Activated B cell treated with CpG ODN at 0.5 μM for 24 hours (primary cell): ENCODE data around the gene CYS1. TPM values are rescaled to one million over a fixed set of nuclear protein-coding genes. Genes with fewer than 3 reads are reported as not detected.

Source experiments
- ATAC-seq: fragments of 200-7000 bp; cut with Tn5 transposase; one replicate; pipeline ENCODE4 v1.10.0; 2021; ENCODE audit warnings: low read depth, mild to moderate bottlenecking, moderate library complexity
- CTCF ChIA-PET: fragments of 350-600 bp; sonication (Branson Sonifier 250); formaldehyde crosslinking; loops from one replicate; lab custom pipeline; 2021; ENCODE audit warnings: antibody characterized with exemption; lab: Charles Lee
- POLR2A ChIA-PET: fragments of 350-600 bp; sonication (Branson Sonifier 250); formaldehyde crosslinking; loops from one replicate; lab custom pipeline; 2021; ENCODE audit warnings: antibody characterized with exemption; lab: Charles Lee
- DNase-seq: peaks from one replicate; pipeline ENCODE4 v3.0.0; 2022
- H3K27ac Mint-ChIP-seq: one replicate; pipeline ENCODE4 v1.8.0; 2020; ENCODE audit warnings: mixed read lengths
- H3K27me3 Mint-ChIP-seq: one replicate; pipeline ENCODE4 v1.8.0; 2021; ENCODE audit warnings: mixed read lengths
- H3K36me3 Mint-ChIP-seq: one replicate; pipeline ENCODE4 v1.8.0; 2021; ENCODE audit warnings: low read depth, mixed read lengths
- H3K4me1 Mint-ChIP-seq: one replicate; pipeline ENCODE4 v1.8.0; 2021; ENCODE audit warnings: mixed read lengths
- H3K4me3 Mint-ChIP-seq: one replicate; pipeline ENCODE4 v1.8.0; 2020; ENCODE audit warnings: mild to moderate bottlenecking, mixed read lengths
- H3K9me3 Mint-ChIP-seq: one replicate; pipeline ENCODE4 v1.8.0; 2020; ENCODE audit warnings: mixed read lengths
- CTCF ChIP-seq: fragments of 200-600 bp; IDR thresholded peaks from one replicate; pipeline ENCODE4 v1.8.0; 2022; ENCODE audit warnings: antibody characterized with exemption, mild to moderate bottlenecking
- intact Hi-C: fragments of 100-400 bp; cut with micrococcal nuclease; formaldehyde crosslinking; loops from one replicate; pipeline ENCODE4 v1.15.1; 2024
- total RNA-seq: library from RNA; stranded (reverse); gene quantifications from 2 replicates; pipeline ENCODE4 v1.2.3, GENCODE V29; 2022

Gene CYS1
- total RNA-seq, 1 donor from 2014 or later = 0.42 TPM

GRCh38 chr2:10007435-10007834 is 72.8 kb downstream of the CYS1 start:
- POLR2A ChIA-PET = no interaction called here
- Mint-ChIP-seq H3K9me3 (no peaks in the 10 kb centered on the region), H3K4me3 (no peak overlapping the region), H3K27ac (no peak overlapping the region), H3K4me1 (no peaks in the 10 kb centered on the region), H3K36me3 (no peaks in the 10 kb centered on the region), H3K27me3 (no peaks in the 10 kb centered on the region)
- TF ChIP-seq CTCF = no peak
- ATAC-seq = no peak
- intact Hi-C loops = no loop called here
- CTCF ChIA-PET = no interaction called here
- no peak for DNase-seq

Other genes starting within 250 kb of the CYS1 start
- 26.4 and 28.7 TPM in 2 replicates for gene TAF1B, start 236.9 kb downstream of the CYS1 start, total RNA-seq
- 0.39 and 0.95 TPM in 2 replicates for gene GRHL1, start 128.7 kb downstream of the CYS1 start, total RNA-seq
- gene KLF11, start 36.9 kb downstream of the CYS1 start, total RNA-seq = 8.2 and 10.2 TPM in 2 replicates
- 8.6 and 9.3 TPM in 2 replicates for gene RRM2, start 42.3 kb upstream of the CYS1 start, total RNA-seq
- 15.2 and 15.9 TPM in 2 replicates for gene HPCAL1, start 222.5 kb upstream of the CYS1 start, total RNA-seq